ENCODE measurements around the gene CNST.
"Not testable (repeated sequence)": the region's sequence is repeated elsewhere in the genome, so short reads cannot be mapped to it uniquely, and the experiment has no call there.

The CNST gene

DNA sequence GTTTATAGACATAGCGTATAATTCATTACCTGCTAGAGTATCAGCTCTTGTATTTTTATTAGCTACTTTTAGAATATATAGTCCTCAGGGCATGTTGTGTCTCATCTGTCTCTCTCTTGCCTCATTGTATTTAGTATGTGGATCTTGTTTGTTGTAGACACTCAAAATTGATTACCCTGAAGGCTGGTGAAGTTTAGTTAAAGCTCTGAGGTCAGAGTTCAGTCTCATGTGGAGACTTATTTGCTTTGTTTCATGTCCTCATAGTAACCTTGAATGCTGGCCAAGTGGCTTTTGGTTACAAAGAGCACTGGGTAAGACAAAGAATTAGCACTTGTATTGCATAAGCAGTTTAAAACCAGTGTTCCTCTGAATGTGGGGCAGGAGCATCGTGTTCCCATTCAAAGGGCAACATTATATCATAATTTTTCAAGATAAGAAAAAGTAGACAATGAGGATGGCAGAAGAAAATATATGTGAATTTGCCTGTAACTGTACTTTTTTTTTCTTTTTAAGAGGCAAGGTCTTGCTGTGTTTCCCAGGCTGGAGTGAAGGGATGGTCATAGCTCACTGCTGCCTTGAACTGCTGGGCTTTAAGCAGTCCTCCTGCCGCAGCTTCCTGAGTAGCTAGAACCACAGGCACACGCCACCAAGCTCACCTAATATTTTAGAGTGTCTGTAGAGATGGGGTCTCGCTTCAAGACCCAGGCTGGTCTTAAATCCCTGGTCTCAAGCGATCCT is 17.4 kb downstream of the CNST start:
- DNase-seq (ENCODE audit: low spot score) (no peak), FAIRE-seq (no peak)

DNA sequence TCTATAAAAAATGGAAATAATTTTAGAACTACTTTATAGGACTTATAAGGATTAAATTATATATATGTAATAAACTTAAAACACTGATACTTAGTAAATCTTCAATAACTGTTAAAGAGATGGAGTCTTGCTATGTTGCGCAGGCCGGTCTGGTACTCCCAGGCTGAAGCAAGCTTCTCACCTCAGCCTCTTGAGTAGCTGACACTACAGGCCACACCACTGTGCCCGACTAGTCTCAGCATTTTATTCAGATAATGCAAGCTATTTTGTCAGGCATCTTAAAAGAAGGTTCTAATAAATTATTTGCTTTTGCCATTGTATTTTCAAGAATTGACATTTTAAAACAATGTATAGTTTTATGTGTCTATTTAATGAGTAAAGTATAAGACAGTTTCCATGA is 20.8 kb downstream of the CNST start:
- DNase-seq (ENCODE audit: low spot score) (no peak), FAIRE-seq (no peak)

DNA sequence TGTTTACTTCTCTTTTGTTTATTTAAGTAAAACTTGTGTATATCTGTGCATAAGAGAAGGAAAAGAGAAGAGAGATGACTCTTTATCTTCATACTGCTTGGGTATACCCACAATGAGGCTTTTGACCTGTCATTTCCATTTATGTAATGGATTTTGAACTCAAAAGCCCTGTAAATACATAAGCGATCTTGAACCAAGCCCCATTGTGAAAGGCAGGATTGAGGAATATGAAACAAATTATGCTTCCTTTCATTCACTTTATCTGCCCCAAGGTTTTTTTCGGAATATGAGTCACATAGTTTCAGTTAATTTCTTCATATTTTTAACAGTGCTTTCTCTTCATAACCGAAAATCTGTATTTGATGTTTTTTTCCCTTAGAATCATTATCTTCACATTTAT is 21.4 kb downstream of the CNST start:
- DNase-seq (ENCODE audit: low spot score) (no peak), FAIRE-seq (no peak)

DNA sequence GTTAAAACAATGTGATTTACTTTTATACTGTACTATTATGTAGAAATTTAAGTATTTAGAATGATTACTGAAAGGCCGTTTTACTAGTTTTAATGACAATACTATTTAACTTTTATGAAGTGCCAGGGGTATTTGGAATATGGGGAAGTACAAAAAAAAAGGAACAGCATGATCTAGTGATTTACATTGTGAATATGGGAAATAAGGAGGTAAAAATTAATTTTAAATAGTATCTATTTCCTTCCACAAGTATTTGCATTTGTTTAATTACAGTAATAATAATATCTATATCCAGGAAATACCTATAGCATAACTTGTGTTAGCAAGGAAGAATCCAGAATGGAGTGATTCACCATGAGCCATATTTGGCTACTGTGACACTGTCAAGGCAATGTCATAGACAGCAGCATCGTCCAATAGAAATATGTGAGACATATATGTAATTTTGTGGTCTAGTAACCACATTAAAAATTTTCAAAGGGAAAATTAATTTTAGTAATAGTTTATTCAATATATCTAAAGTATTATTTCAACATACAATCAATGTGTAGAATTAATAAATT is 22.0 kb downstream of the CNST start:
- DNase-seq (ENCODE audit: low spot score), result peak; percentile 20
- peak; percentile 62 for FAIRE-seq

DNA sequence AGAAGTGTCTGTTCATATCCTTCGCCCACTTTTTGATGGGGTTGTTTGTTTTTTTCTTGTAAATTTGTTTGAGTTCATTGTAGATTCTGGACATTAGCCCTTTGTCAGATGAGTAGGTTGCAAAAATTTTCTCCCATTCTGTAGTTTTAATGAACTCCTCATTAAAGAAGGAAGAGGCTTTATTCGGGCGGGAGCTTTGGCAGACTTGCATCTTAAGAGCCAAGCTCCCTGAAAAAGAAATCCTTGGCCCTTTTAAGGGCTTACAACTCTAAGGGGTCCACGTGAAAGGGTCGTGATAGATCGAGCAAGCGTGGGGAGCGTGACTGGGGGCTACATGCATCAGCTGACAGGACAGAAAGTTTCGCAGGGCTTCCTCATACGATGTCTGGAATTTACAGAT is 23.7 kb downstream of the CNST start:
- not testable (repeated sequence) for FAIRE-seq; DNase-seq (ENCODE audit: low spot score)

DNA sequence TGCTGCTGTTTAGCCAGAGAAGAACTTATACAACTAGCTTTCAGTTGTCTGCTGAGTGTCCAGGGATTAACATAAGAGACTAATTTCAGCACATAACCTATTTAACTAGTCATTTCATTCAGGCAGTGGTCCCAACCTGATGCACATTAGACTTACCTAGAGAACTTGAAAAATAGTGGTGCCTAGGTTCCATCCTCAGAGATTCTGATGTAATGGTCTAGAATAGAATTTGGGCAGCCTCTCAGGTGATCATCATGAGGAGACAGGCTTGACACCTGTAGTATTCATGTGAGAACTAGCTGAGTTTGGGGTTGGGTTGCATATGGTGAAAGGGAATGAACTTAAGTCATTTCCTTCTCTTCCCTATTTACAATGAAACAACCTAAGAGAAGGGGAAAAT is 24.8 kb downstream of the CNST start:
- DNase-seq (ENCODE audit: low spot score) (no peak), FAIRE-seq (no peak)

DNA sequence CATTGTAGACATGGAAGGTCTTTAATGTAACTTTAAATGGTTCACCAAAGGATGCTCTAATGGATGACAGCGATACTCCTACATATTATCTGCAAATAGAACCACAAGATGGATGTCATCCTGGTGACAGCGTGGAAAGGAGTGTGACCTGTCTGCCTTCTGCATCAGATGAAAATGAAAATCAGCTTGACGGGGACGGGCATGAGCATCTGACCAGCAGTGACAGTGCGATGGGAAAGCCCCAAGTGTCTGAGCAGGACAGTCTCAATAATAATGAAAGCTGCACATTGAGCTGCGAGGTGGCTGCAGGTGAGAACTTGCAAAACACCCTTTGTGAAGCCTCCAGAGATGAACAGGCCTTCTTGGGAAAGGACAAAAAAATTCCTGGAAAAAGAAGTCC is 25.2 kb downstream of the CNST start:
- no peak for FAIRE-seq
- no peak for DNase-seq (ENCODE audit: low spot score)

DNA sequence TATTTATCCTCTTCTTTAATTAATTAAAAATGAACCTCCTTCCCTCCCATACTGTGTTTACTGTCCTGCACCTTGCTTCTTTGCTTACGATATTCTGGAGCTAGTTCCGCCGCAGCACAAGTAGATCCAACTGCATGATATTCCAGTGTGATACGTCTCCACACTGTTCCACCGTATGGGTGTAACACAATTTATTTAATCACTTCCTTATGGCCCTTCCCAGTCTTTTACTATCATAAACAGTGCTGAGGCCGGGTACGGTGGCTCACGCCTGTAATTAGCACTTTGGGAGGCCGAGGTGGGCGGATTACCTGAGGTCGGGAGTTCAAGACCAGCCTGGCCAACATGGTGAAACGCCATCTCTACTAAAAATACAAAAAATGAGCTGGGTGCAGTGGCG is 25.7 kb downstream of the CNST start:
- FAIRE-seq (no peak), DNase-seq (ENCODE audit: low spot score) (no peak)

DNA sequence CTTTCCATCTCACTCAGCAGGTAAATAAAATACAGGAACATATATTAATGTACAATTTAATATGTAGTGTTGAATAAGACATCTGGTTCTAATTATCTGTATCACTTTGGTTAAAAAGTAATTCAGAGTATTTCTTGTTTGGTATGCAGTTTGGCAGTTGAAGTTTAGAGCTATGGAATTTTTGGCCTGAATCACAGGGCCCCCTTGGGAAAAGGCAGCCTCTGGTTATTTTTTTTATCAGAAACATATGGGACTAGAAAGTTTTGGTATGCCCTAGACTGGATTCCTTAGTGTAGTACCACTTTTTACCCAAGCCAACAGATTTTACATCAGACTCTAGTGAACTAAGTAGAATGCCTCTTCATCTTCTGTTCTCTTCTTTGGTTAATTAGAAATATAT is 26.4 kb downstream of the CNST start:
- FAIRE-seq (no peak), DNase-seq (ENCODE audit: low spot score) (no peak)

DNA sequence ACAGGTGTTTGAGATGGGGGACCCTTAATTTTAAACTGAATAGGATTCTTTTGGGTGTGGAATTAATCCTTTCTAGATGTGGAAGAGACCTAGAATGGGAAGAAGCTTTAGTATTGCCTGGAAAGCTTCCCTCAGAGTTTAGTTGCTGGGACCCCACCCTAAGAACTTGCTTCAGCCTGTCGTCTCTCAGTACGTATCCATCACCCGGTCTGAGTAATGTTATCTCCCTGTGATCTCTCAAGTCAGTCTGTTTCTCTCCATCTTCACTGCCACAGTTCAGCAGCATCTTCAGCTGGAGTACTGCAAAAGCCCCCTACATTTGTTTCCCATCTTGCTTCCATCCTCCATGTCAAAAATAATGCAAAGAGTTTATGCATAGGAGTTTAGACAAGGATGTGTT is 28.9 kb downstream of the CNST start:
- no peak for FAIRE-seq
- DNase-seq (ENCODE audit: low spot score), result no peak

DNA sequence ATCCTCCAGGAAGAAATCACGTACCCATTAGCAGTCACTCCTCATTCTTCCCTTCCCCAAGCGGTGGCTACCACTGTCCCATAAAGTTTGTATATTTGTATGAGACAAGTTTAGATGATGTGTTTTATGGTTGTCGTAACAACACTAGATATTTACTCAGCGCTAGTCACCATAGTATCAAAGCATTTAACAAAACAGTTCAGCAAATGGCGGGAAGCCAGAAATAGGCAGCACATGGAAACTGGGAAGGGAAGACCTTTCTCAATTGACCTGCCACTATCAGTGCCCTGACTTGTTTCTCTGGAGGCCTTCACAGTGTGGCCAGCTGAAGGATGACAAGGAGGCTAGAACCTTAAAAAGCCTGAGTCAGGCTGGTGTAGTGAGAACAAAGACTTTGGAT is 31.1 kb downstream of the CNST start:
- peak; percentile 11 for DNase-seq (ENCODE audit: low spot score)
- no peak for FAIRE-seq

DNA sequence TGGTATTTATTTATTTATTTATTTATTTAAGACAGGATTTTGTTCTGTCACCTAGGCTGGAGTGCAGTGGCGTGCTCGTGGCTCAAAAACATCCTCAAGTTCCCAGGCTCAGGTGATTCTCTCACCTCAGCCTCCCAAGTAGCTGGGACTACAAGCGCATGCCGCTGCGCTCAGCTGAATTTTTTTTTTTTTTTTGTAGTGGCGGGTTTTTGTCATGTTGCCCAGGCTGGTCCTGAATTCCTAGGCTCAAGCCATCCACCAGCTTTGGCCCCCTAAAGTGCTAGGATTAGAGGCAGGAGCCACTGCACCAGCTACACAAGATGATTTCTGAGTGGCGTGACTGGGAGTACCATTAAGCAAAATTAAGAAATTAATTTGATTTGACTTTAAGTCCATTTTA is 31.7 kb downstream of the CNST start:
- no peak for FAIRE-seq
- no peak for DNase-seq (ENCODE audit: low spot score)

DNA sequence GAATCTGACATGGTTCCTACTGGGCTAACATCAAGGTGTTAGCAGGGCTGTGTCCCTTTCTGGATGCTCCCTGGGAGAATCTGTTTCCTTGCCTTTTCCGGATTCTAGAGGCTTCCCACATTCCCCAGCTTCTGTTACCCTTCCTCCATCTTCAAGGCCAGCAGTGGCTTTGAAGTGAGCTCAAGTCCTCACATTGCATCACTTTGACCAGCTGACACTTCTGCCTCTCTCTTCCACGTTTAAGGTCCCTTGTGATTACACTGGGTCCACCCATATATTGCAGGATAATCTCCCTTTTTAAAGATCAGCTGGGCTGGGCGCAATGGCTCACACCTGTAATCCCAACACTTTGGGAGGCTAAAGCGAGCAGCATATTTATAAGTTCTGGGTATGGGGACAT is 33.1 kb downstream of the CNST start:
- FAIRE-seq, result no peak

DNA sequence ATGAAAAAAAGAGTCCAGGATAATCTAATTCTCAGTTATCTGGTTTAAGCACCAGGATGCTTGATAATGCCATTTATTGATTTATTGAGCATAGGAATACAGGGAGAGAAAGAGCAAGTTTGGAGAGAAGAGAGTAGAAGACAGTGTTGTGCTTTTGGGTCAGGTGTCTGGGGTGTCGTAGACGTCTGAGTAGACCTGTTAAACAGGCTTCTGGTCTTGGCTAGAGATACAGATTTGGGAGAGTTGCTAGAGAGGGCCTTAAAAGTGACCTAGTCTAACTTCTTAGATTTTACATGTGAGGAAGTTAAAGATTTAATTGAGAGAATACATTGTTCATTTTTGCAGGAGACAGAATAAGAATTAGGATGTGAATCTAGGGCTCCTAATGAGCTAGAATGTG is 34.3 kb downstream of the CNST start:
- DNase-seq (ENCODE audit: low spot score), result no peak
- no peak for FAIRE-seq

More for the DNA sequence above, 33.1 kb downstream of the CNST start:
- no peak for DNase-seq (ENCODE audit: low spot score)

DNA sequence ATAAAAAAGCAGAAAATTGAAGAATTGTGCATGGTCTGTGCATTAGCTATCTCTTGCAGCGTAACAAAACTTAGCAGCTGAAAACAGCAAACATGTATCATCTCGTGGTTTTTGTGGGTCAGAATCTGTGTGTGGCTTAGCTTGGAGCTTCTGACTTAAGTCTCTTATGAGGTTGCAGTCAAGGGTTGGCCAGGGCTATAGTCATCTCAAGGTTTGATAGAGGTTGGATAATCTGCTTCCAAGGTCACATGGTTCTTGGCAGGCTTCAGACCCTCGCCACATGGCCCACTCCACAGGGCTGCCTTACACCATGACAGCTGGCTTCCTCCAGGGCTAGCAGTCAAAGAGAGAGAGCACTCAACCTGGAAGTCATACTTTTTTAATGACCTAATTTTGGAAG is 35.9 kb downstream of the CNST start:
- FAIRE-seq (no peak), DNase-seq (ENCODE audit: low spot score) (no peak)

DNA sequence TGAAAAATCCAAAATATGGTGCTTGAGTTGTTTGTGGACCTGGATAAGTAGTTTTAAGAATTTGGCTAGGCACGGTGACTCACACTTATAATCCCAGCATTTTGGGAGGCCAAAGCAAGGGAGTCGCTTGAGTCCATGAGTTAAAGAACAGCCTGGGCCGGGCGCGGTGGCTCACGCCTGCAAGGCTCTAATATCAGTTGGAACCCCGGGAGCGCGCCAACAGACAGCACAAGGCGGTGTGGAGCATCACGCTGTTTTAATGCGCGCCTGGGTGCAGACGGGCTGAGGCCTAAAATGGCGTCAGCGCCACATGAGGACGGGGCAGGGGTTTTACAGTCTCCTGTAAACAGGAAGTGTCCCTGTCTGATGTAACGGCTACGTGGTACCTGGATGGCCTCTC is 39.0 kb downstream of the CNST start:
- DNase-seq (ENCODE audit: low spot score); FAIRE-seq: not testable (repeated sequence)

DNA sequence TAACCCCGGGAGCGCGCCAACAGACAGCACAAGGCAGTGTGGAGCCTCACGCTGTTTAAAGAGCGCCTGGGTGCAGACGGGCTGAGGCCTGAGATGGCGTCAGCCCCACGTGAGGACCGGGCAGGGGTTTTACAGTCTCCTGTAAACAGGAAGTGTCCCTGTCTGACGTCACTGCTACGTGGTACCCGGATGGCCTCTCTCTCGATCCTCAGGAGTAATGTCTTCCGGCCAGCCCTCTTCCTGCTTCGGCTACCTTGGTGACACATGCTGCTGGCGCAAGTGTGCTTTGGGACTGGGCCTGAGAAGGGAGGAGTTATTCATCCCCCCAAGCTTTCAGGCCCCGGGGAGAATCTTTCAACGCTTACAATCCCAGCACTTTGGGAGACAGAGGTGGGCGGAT is 41.2 kb downstream of the CNST start:
- FAIRE-seq (no peak), DNase-seq (ENCODE audit: low spot score) (no peak)

DNA sequence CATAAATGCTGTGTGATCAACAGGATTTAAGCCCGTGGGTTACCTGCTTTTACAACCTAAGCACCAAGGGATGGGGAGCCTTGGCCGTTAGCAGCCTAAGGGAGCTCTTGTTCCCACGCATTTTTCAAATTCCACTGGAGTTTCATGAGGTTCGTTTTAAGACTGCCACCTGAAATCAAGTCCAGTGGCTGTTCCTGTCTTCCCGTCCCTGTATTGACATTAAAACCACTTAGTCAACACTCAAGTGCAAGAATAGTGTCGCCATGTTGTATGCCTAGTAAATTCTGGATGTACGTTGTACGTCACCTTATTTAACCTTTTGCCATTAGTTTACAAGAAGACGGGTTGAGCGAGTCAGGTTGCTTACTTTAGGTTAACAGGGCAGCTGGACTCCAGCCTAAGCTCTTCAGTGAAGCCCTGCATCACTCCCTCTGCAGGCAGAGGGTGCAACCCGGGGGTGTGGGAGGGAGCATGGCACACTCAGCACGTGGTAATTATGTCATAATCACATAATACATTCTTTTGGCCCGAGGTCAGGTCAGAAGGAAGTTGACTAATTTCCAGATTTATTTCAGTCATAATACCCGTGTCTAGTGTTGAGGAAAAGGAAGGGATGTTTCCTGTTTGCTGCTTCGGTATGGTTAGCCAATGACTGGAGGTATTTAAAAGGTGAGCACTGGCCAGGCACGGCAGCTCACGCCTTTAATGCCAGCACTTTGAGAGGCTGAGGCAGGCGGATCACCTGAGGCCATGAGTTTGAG is 42.5 kb downstream of the CNST start:
- peak; percentile 78 for FAIRE-seq
- peak; percentile 95 for DNase-seq (ENCODE audit: low spot score)

DNA sequence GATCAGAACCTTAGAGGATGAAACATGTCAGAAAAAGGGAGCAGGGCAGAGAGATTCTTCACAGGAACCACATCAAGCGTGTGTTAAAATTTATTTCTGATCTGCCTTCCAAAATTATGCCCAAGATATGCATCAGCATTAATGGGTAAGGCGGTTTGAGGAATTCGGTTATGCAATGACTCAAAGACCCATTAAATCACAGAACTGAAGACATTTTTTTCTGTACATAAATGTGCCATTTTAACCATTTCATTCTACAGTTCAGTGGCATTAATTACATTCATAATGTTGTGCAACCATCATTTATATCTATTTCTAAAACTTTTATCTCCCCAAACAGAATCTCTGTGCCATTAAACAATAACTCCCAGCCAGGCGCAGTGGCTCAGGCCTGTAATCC is 43.4 kb downstream of the CNST start:
- no peak for DNase-seq (ENCODE audit: low spot score)
- FAIRE-seq, result no peak

DNA sequence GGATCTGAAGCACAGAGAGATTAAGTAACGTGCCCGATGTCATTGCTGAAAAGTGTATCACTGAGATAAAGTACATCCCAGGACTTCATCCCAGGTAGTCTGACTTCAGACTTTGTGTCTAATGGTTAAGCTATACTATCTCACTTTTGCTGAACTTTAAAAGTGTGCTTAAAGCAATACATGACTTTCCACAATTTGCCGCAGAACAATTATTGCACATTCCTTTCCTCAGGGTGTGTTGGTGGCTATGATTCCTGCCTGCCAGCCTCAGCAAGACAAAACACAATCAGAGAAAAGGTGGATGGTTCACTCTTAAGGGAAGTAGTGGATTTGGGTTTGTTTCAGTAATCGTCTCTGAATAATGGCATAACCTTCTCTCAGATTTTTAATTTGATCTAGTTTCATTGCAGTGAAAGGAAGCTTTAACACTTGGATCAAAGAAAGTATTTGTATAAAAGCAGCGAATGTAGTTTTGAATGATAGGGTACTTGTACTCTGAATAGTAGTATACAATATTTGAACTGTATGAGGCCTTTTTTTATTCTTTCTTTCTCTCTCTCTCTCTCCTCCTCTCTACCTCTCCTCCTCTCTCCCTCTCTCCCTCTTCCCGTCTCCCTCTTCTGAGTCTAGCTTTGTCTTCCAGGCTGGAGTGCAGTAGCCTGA is 47.0 kb downstream of the CNST start:
- DNase-seq (ENCODE audit: low spot score) (no peak), FAIRE-seq (no peak)

DNA sequence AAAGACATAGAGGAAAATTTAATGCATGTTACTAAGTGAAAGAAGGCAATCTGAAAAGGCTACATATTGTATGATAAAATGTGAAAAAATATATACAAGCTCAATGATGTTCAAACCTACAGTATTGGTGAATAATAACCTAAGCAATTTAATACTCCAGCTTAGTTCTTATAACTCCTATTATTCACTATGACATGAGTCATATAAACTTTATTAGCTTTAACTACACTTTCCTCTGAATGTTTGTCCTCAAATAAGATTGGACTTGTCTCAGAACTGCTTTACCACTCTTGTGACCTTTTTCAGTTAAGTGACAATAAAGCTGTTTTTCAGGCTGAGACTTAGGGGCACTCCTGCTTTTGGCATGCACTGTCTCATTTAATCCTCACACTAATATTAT is 50.9 kb downstream of the CNST start:
- DNase-seq (ENCODE audit: low spot score) (no peak), FAIRE-seq (no peak)

DNA sequence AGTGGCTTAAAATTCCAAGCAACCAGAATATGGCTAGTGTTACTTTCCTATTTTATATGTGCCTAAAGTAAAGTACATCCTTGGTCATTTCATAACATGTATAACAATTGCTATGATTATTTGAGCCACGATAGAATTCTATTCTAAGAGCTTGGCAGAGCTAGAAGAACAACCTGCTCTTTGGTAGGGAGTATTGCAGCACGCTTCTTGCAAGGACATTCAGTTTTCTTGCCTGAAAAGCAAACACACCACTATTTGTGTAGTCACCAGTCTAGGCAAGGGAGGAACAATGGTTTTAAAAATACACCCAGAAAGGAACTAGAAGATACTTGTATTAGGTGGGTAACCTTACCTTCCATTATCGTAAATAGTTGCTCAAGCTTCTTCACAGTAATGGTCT is 51.5 kb downstream of the CNST start:
- FAIRE-seq, result no peak
- no peak for DNase-seq (ENCODE audit: low spot score)
